Measurements from ENCODE around the gene DHDDS.
A peak's percentile ranks its signal among the peaks of the same experiment; 100 is the strongest.

The DHDDS gene

GRCh38 chr1:26419494-26419893 is 12.6 kb upstream of the DHDDS start:
- DNase-seq, result no peak

GRCh38 chr1:26429721-26430120 is 2.4 kb upstream of the DHDDS start:
- no peak for DNase-seq

- no peak for DNase-seq
Measured at GRCh38 chr1:26432793-26433192, 672 bp downstream of the DHDDS start.

- DNase-seq, result no peak
Measured at GRCh38 chr1:26434161-26434752, 2.1 kb downstream of the DHDDS start.

- DNase-seq, result no peak
Measured at GRCh38 chr1:26438041-26438440, 5.9 kb downstream of the DHDDS start.

GRCh38 chr1:26440259-26440658 is 8.1 kb downstream of the DHDDS start:
- DNase-seq, result no peak

- DNase-seq, result no peak
Measured at GRCh38 chr1:26449868-26450267, 17.7 kb downstream of the DHDDS start.

GRCh38 chr1:26450908-26451307 is 18.8 kb downstream of the DHDDS start:
- DNase-seq, result no peak

GRCh38 chr1:26452459-26453183 is 20.5 kb downstream of the DHDDS start:
- DNase-seq, result no peak

- DNase-seq, result no peak
Measured at GRCh38 chr1:26459148-26459547, 27.0 kb downstream of the DHDDS start.

- peak; percentile 47 for DNase-seq
Measured at GRCh38 chr1:26459573-26460031, 27.5 kb downstream of the DHDDS start.

- DNase-seq, result peak; percentile 75
Measured at GRCh38 chr1:26468911-26469310, 36.8 kb downstream of the DHDDS start.

GRCh38 chr1:26469558-26469957 is 37.4 kb downstream of the DHDDS start:
- DNase-seq, result peak; percentile 97

- peak; percentile 92 for DNase-seq
Measured at GRCh38 chr1:26470878-26471497, 38.9 kb downstream of the DHDDS start.

- peak; percentile 93 for DNase-seq
Measured at GRCh38 chr1:26471498-26472319, 39.6 kb downstream of the DHDDS start.

- DNase-seq, result peak; percentile 99
Measured at GRCh38 chr1:26472320-26472900, 40.3 kb downstream of the DHDDS start, which contains the start of gene HMGN2. Gene HMGN2, plus strand, starts transcription at chr1:26472440. Its CDS starts 173 bp downstream, at chr1:26472613.

GRCh38 chr1:26472901-26473845 is 41.1 kb downstream of the DHDDS start:
- DNase-seq, result peak; percentile 97

GRCh38 chr1:26474818-26475217 is 42.7 kb downstream of the DHDDS start:
- no peak for DNase-seq

- DNase-seq, result no peak
Measured at GRCh38 chr1:26475989-26476388, 43.9 kb downstream of the DHDDS start.

- DNase-seq, result peak; percentile 49
Measured at GRCh38 chr1:26476958-26477357, 44.8 kb downstream of the DHDDS start.

- peak; percentile 65 for DNase-seq
Measured at GRCh38 chr1:26477446-26478152, 45.5 kb downstream of the DHDDS start.
